Heart right ventricle (tissue), 16 donors: ENCODE data around the gene ZNF560. TPM values are rescaled to one million over a fixed set of nuclear protein-coding genes. Genes with fewer than 3 reads are reported as not detected.
A peak's percentile ranks its signal among the peaks of the same experiment; 100 is the strongest.

ENCODE experiments used
- ATAC-seq, 8 donors: fragments of 200-7000 bp; cut with Tn5 transposase; one replicate each; pipeline ENCODE4 v1.9.1; 2020; ENCODE audit warnings: mild to moderate bottlenecking in 8 of 8, moderate library complexity in 8 of 8, moderate number of reproducible peaks in 1 of 8
- DNase-seq, 2 donors: peaks; one replicate each; pipeline ENCODE4 v3.0.0-alpha.2; 2020
- H3K27ac ChIP-seq, 10 donors: fragments of 200-600 bp; sonication (generic) in 2 of 10; one replicate each; pipeline versions ENCODE4 v1.5.0 to v1.8.0; 2020 to 2022; ENCODE audit warnings: mild to moderate bottlenecking in 3 of 10
- H3K27me3 ChIP-seq, 7 donors: fragments of 200-600 bp; one replicate each; pipeline ENCODE4 v1.8.0; 2021 to 2022; ENCODE audit warnings: mild to moderate bottlenecking in 2 of 7
- H3K36me3 ChIP-seq, 9 donors: fragments of 200-600 bp; sonication (generic) in 1 of 9; one replicate each; pipeline versions ENCODE4 v1.5.0 to v1.8.0; 2020 to 2022; ENCODE audit warnings: mild to moderate bottlenecking in 2 of 9
- H3K4me1 ChIP-seq, 9 donors: fragments of 200-600 bp; sonication (generic) in 1 of 9; one replicate each; pipeline versions ENCODE4 v1.5.0 to v1.8.0; 2020 to 2022; ENCODE audit warnings: mild to moderate bottlenecking in 4 of 9
- H3K4me3 ChIP-seq, 10 donors: fragments of 200-600 bp; sonication (generic) in 2 of 10; one replicate each; pipeline versions ENCODE4 v1.5.0 to v1.8.0; 2020 to 2022; ENCODE audit warnings: mild to moderate bottlenecking in 7 of 10, moderate library complexity in 2 of 10
- H3K9me3 ChIP-seq, 11 donors: fragments of 200-600 bp in 10 of 11; sonication (generic) in 2 of 11; one replicate each; pipeline versions ENCODE4 v1.5.0 to v1.8.0; 2013 to 2022; ENCODE audit warnings: mild to moderate bottlenecking in 2 of 11, control low read depth in 1 of 11, moderate library complexity in 1 of 11
- WGBS, 2 donors: extraction: QIAGEN DNeasy Blood & Tissue Kit; methylation state at CpG; one replicate each; pipeline ENCODE4 v1.1.7; 2013; ENCODE audit warnings: inconsistent platforms in 1 of 2; 5-methylcytosine and 5-hydroxymethylcytosine counted together
- intact Hi-C, 10 donors: fragments of 100-400 bp; cut with DNase I; formaldehyde crosslinking; loops; one replicate each; pipeline versions ENCODE4 v1.11.1 to v1.14.2; 2022
- polyA plus RNA-seq, 2 donors: library from polyadenylated mRNA; stranded (reverse); fragments of 200-250 nt; gene quantifications; one replicate each; pipeline ENCODE4 v1.2.3, GENCODE V29; 2013
- total RNA-seq, 10 donors: library from RNA; stranded (reverse); fragmentation: NEBNext Ultra II Directional in 3 of 10; extraction: Animal tissue kit (Norgen Biotek cat#: 25700) in 3 of 10; gene quantifications; one replicate each; pipeline versions ENCODE4 v1.2.1 to v1.2.4, GENCODE V29; 2021 to 2023
- TF ChIP-seq, protein P1 (sequence below), 9 donors: fragments of 200-600 bp; sonication (generic) in 2 of 9; IDR thresholded peaks; one replicate each; pipeline versions ENCODE4 v1.5.0 to v1.8.0; 2021 to 2022; ENCODE audit warnings: antibody characterized with exemption in 9 of 9, mild to moderate bottlenecking in 5 of 9, moderate library complexity in 1 of 9
- donor health status: Arrhythmogenic right ventricular cardiomyopathy.
- donor health status: ischemic (EF 13 %, LVEDD 7.1; RV severe dilation, severe dysfunction).
- donor health status: healthy with polysubstance abuse.
- donor health status: DM: no; HTN: yes; CAD: no.
- donor health status: DM: no; HTN: no; CAD: no.
- donor health status: ischemic (EF 25% LVEDD 6.9; RV normal size, moderate dysfunction).
- donor health status: ischemic (EF 25% LVEDD 5.7; RV mildly dilated, moderate dysfunction).
- donor health status: healthy.
- donor health status: DM: yes; HTN: yes; CAD: no.
- donor health status: Ischemic cardiomyopathy.
- donor health status: ischemic (EF 35%, LVEDD 5.7; RV mildly dilated, moderate dysfunction).
- donor health status: nonischemic (EF 11% LVEDD 7.7; RV severe dilation, severe dysfunction).
- donor health status: DM: yes; HTN: yes; CAD: no.
- donor health status: PGD.
- donor health status: ischemic (EF 29% LVEDD 5.4; RV normal size, mild dysfunction).
- donor health status: nonischemic (EF 23%, LVEDD 6.1; RV moderate dilation, normal function).

The ZNF560 gene
- total and polyA plus RNA-seq, 12 donors = 0.01 to 0.35 (median 0.11) TPM; not detected in 8

DNA sequence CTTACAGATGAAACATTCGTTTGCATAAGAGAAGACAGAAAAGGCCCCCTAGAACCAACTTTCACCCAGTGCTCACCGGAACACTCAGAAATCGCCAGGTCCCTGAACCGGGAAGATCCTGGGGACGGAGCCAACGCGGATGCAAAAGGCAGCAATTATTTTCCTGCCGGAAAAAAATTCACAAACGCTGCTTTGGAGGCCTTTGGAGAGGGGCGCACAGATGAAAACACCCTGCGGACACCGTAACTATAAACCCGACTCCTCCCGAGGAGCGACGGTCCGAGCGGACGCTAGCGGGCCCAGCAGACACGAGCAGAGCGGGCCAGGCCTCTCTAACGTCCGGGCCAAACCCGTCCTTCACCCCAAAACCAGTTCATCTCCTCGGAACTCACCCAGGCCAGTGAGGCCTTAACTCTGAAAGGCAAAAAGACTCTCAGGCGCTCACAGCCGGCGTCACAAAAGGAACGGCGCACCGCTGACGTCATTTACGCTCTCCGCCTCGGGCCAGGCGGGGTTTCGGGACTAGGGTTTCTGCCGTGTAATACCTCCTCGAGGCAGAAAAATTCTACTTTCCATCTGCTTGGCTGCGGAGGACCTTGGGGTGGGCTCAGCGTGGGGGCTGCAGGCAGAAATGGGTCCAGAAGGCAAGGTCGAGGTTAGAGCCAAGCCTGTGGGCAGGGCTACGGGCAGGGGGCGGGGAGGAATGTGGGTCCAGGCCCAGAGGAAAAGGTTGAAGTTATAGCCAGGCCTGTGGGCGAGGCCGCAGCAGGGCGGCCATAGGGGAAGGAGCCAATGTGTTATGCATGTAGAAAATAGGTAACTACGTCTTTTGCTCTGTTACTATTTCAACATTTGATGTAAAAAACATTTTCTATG, 40.0 kb upstream of the ZNF560 start, which contains the start of gene ZNF426:
TSS of gene ZNF426 (minus strand) at position 463 of the 876 bp plus-strand sequence. CDS start 2,413 bp downstream, outside the sequence.
- ATAC-seq = peak; percentile 97 to 99 (median 98)
- peak within 1 kb of the TSS; percentile 92 to 98 (median 95) for H3K27ac ChIP-seq
- DNase-seq = peak; percentile 87 to 90
- WGBS, 2 donors = 1% methylated on average over 49 of the region's 49 CpGs
- TF ChIP-seq, protein P1, sequence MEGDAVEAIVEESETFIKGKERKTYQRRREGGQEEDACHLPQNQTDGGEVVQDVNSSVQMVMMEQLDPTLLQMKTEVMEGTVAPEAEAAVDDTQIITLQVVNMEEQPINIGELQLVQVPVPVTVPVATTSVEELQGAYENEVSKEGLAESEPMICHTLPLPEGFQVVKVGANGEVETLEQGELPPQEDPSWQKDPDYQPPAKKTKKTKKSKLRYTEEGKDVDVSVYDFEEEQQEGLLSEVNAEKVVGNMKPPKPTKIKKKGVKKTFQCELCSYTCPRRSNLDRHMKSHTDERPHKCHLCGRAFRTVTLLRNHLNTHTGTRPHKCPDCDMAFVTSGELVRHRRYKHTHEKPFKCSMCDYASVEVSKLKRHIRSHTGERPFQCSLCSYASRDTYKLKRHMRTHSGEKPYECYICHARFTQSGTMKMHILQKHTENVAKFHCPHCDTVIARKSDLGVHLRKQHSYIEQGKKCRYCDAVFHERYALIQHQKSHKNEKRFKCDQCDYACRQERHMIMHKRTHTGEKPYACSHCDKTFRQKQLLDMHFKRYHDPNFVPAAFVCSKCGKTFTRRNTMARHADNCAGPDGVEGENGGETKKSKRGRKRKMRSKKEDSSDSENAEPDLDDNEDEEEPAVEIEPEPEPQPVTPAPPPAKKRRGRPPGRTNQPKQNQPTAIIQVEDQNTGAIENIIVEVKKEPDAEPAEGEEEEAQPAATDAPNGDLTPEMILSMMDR (IDR thresholded peaks at IDR 0.05) = peak in 1 of 9 donors; percentile 12
- peaks cover 3 to 38% (median 33%) of the 10 kb centered on the region in 9 donors for H3K36me3 ChIP-seq
- peaks cover 0 to 39% (median 7%) of the 10 kb centered on the region in 11 donors for H3K9me3 ChIP-seq
- intact Hi-C loops = loop anchor here in 3 of 10 donors (1.0 to 10.0 kb wide), 3 partner anchors 46 to 226 kb away; partner anchors contain the start of genes ZNF121 (in 1 of the 3) and ZNF266 (in 1 of the 3)
- H3K27me3 ChIP-seq = no peaks in the 10 kb centered on the region
- peaks cover 0 to 23% (median 16%) of the 10 kb centered on the region in 9 donors for H3K4me1 ChIP-seq
- peak within 1 kb of the TSS; percentile 59 to 97 (median 80) for H3K4me3 ChIP-seq

DNA sequence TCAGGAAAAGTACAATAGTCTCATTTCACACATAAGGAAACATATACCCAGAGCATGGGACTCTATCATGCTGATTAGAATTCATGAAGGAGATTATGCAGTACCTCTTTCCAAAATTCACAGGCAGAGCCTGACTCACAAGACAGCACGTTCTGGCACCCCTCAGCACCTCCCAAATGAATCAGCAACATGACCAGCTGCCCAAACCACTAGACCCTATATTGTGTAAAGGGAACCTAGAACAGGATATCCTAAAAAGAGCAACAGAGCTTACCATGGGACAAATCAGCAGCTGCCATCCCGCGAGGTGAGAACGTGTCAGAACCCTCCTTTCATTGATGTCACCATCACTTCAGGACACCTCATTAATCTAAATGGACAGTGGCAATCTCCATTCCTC, 37.5 kb upstream of the ZNF560 start:
- Histone ChIP-seq H3K4me1 (peaks cover 0 to 23% (median 16%) of the 10 kb centered on the region in 9 donors), H3K36me3 (peaks cover 22 to 63% (median 57%) of the 10 kb centered on the region in 9 donors), H3K27ac (no peak overlapping the region), H3K27me3 (no peaks in the 10 kb centered on the region), H3K4me3 (no peak overlapping the region), H3K9me3 (peaks cover 0 to 64% (median 26%) of the 10 kb centered on the region in 11 donors)
- intact Hi-C loops = loop anchor here in 2 of 10 donors (5.0 to 10.0 kb wide), 2 partner anchors 49 to 224 kb away; partner anchors contain the start of gene ZNF121 (in 1 of the 2)
- DNase-seq = no peak
- WGBS, 2 donors = 94 to 96% methylated on average over 4 of the region's 4 CpGs
- TF ChIP-seq, protein P1 (IDR thresholded peaks at IDR 0.05) = no peak
- no peak for ATAC-seq

GRCh38 chr19:9531933-9532332, 33.5 kb upstream of the ZNF560 start:
- Histone ChIP-seq H3K27me3 (no peaks in the 10 kb centered on the region), H3K4me1 (peaks cover 0 to 6% (median 2%) of the 10 kb centered on the region in 9 donors), H3K27ac (no peak overlapping the region), H3K9me3 (peaks cover 5 to 100% (median 66%) of the 10 kb centered on the region in 11 donors), H3K4me3 (no peak overlapping the region), H3K36me3 (peaks cover 44 to 100% (median 97%) of the 10 kb centered on the region in 9 donors)
- TF ChIP-seq, protein P1 (IDR thresholded peaks at IDR 0.05) = no peak
- DNase-seq (no peak), ATAC-seq (no peak)
- intact Hi-C loops = loop anchor here in 1 of 10 donors (10.0 kb wide), 1 partner anchor 53 kb away; the partner anchor contains the start of gene ZNF121
- WGBS, 2 donors = 99% methylated on average over 4 of the region's 4 CpGs

- Histone ChIP-seq H3K27me3 (no peaks in the 10 kb centered on the region), H3K27ac (no peak overlapping the region), H3K4me1 (no peaks in the 10 kb centered on the region), H3K4me3 (no peak overlapping the region), H3K9me3 (peaks cover 5 to 100% (median 91%) of the 10 kb centered on the region in 11 donors), H3K36me3 (peaks cover 42 to 100% (median 91%) of the 10 kb centered on the region in 9 donors)
- DNase-seq = no peak
- TF ChIP-seq, protein P1 (IDR thresholded peaks at IDR 0.05) = no peak
- intact Hi-C loops = loop anchor here in 3 of 10 donors (10.0 kb wide), 2 partner anchors 184 to 194 kb away; no protein-coding TSS in a partner anchor
- WGBS, 2 donors = 99% methylated on average over 5 of the region's 5 CpGs
- no peak for ATAC-seq
Observed at GRCh38 chr19:9528757-9529336, 30.4 kb upstream of the ZNF560 start.
